ENCODE measurements around the gene ILF3. TPM values are rescaled to one million over a fixed set of nuclear protein-coding genes. Genes with fewer than 3 reads are reported as not detected.

The ILF3 gene
- 100 to 1,000 TPM; 122 to 232 (median 159) TPM for total RNA-seq

GRCh38 chr19:10653732-10654609 lies at the start of gene ILF3:
Gene ILF3 (plus strand): TSS chr19:10654346. CDS start chr19:10670606, 16,260 bp downstream.
- intact Hi-C loops (cut with DNase I) = no loop called here
- TF ChIP-seq POLR2A (IDR thresholded peaks at IDR 0.05) (peak; percentile 72 to 94), CTCF (IDR thresholded peaks at IDR 0.05) (peak in 2 of 6 experiments; percentile 25 to 38)
- no peaks in the 10 kb centered on the region for H3K9me3 ChIP-seq
- no peaks in the 10 kb centered on the region for H3K36me3 ChIP-seq
- peak within 1 kb of the TSS; percentile 92 to 99 (median 95) for H3K4me3 ChIP-seq (replicated peaks in 1 of 3)
- peaks cover 31 to 35% of the 10 kb centered on the region in 2 donors for H3K4me1 ChIP-seq
- WGBS, 2 donors = 0 to 1% methylated on average over 36 of the region's 91 CpGs
- H3K27ac ChIP-seq = peak within 1 kb of the TSS; percentile 91 to 94 (median 94)
- H3K27me3 ChIP-seq = no peaks in the 10 kb centered on the region
- DNase-seq = peak; percentile 99 to 100

- TF ChIP-seq CTCF (IDR thresholded peaks at IDR 0.05) = no peak
- TF ChIP-seq POLR2A (IDR thresholded peaks at IDR 0.05) = no peak
- WGBS, 2 donors = 80 to 85% methylated on average over 6 to 9 of the region's 9 CpGs
- H3K9me3 ChIP-seq = no peaks in the 10 kb centered on the region
- no peaks in the 10 kb centered on the region for H3K36me3 ChIP-seq
- H3K4me1 ChIP-seq = peaks cover 8 to 20% of the 10 kb centered on the region in 2 donors
- intact Hi-C loops (cut with DNase I) = no loop called here
- H3K27ac ChIP-seq = peak overlapping the region; percentile 77 to 83 (median 77)
- no peak overlapping the region for H3K4me3 ChIP-seq (replicated peaks in 1 of 3)
- no peak for DNase-seq
- no peaks in the 10 kb centered on the region for H3K27me3 ChIP-seq
Observed at GRCh38 chr19:10604460-10604980, 49.6 kb upstream of the ILF3 start.

GRCh38 chr19:10611907-10612306 lies 42.2 kb upstream of the ILF3 start:
- Histone ChIP-seq H3K36me3 (no peaks in the 10 kb centered on the region), H3K9me3 (no peaks in the 10 kb centered on the region), H3K27ac (peak overlapping the region in 2 of 3 donors; percentile 24 to 63), H3K4me1 (peaks cover 12 to 33% of the 10 kb centered on the region in 2 donors), H3K27me3 (no peaks in the 10 kb centered on the region), H3K4me3 (replicated peaks in 1 of 3) (no peak overlapping the region)
- intact Hi-C loops (cut with DNase I) = no loop called here
- TF ChIP-seq CTCF (IDR thresholded peaks at IDR 0.05) (no peak), POLR2A (IDR thresholded peaks at IDR 0.05) (no peak)
- DNase-seq = no peak
- 91 to 93% methylated on average over 5 of the region's 5 CpGs for whole genome bisulfite sequencing, 2 donors

- Histone ChIP-seq H3K27ac (peak overlapping the region; percentile 62 to 83 (median 63)), H3K4me1 (peaks cover 12 to 33% of the 10 kb centered on the region in 2 donors), H3K36me3 (no peaks in the 10 kb centered on the region), H3K27me3 (no peaks in the 10 kb centered on the region), H3K4me3 (replicated peaks in 1 of 3) (no peak overlapping the region), H3K9me3 (no peaks in the 10 kb centered on the region)
- DNase-seq = peak; percentile 86 to 95
- intact Hi-C loops (cut with DNase I) = no loop called here
- 33 to 62% methylated on average over 13 to 15 of the region's 15 CpGs for WGBS, 2 donors
- TF ChIP-seq CTCF (IDR thresholded peaks at IDR 0.05) = no peak
- no peak for TF ChIP-seq POLR2A (IDR thresholded peaks at IDR 0.05)
Observed at GRCh38 chr19:10612499-10613119, 41.5 kb upstream of the ILF3 start.

Data from thyroid gland (tissue), 4 donors.